Left hindlimb (tissue), 1 donor: ENCODE measurements around the gene FOXF1.
A peak's percentile ranks its signal among the peaks of the same experiment; 100 is the strongest.

Source experiments
- DNase-seq: peaks from one replicate; pipeline ENCODE4 v3.0.0-alpha.2; 2018

FOXF1 gene

GRCh38 chr16:86510465-86511261 lies at the start of gene FOXF1:
FOXF1 (plus strand) TSS chr16:86510527; CDS start chr16:86510570, 43 bp downstream.
- no peak for DNase-seq

GRCh38 chr16:86461037-86461436 lies 49.3 kb upstream of the FOXF1 start:
- DNase-seq = no peak

- DNase-seq = no peak
These were observed 47.8 kb upstream of the FOXF1 start for GRCh38 chr16:86462334-86463084.

GRCh38 chr16:86464044-86464443 lies 46.3 kb upstream of the FOXF1 start:
- DNase-seq = no peak

- DNase-seq = no peak
These were observed 44.9 kb upstream of the FOXF1 start for GRCh38 chr16:86465434-86465833.

- DNase-seq = peak; percentile 64
These were observed 43.5 kb upstream of the FOXF1 start for GRCh38 chr16:86466696-86467406.

GRCh38 chr16:86467490-86467889 lies 42.8 kb upstream of the FOXF1 start:
- no peak for DNase-seq

- no peak for DNase-seq
These were observed 39.4 kb upstream of the FOXF1 start for GRCh38 chr16:86470964-86471363.

GRCh38 chr16:86471896-86472295 lies 38.4 kb upstream of the FOXF1 start:
- DNase-seq = no peak

- no peak for DNase-seq
These were observed 38.0 kb upstream of the FOXF1 start for GRCh38 chr16:86472366-86472765.

- no peak for DNase-seq
These were observed 33.3 kb upstream of the FOXF1 start for GRCh38 chr16:86476956-86477534.

GRCh38 chr16:86477642-86478041 lies 32.7 kb upstream of the FOXF1 start:
- DNase-seq = no peak

- DNase-seq = no peak
These were observed 31.5 kb upstream of the FOXF1 start for GRCh38 chr16:86478779-86479178.

GRCh38 chr16:86479419-86479818 lies 30.9 kb upstream of the FOXF1 start:
- no peak for DNase-seq

GRCh38 chr16:86480444-86480843 lies 29.9 kb upstream of the FOXF1 start:
- DNase-seq = no peak

GRCh38 chr16:86481607-86482006 lies 28.7 kb upstream of the FOXF1 start:
- no peak for DNase-seq

- no peak for DNase-seq
These were observed 26.1 kb upstream of the FOXF1 start for GRCh38 chr16:86484240-86484639.

GRCh38 chr16:86485746-86486145 lies 24.6 kb upstream of the FOXF1 start:
- no peak for DNase-seq

GRCh38 chr16:86490859-86491639 lies 19.3 kb upstream of the FOXF1 start:
- no peak for DNase-seq

- no peak for DNase-seq
These were observed 18.7 kb upstream of the FOXF1 start for GRCh38 chr16:86491640-86492023.

GRCh38 chr16:86492267-86492960 lies 17.9 kb upstream of the FOXF1 start:
- DNase-seq = no peak
